Adrenal gland (tissue), 5 donors: ENCODE results near the gene GCSAM.

Source experiments
- POLR2A ChIP-seq, 2 donors: fragments of 450-650 bp; IDR thresholded peaks; one replicate each; pipeline ENCODE4 v1.6.1; 2017; ENCODE audit warnings: antibody characterized with exemption in 2 of 2, mild to moderate bottlenecking in 2 of 2, moderate library complexity in 1 of 2
- TF ChIP-seq, protein P1 (sequence below), 6 experiments: fragments of 450-650 bp in 4 of 6; fragments of 200-600 bp in 2 of 6; sonication (generic) in 1 of 6; IDR thresholded peaks; 1 replicate in 5 of 6; 2 replicates in 1 of 6; pipeline versions ENCODE4 v1.5.1 to v1.8.0; 2016 to 2021; ENCODE audit warnings: antibody characterized with exemption in 6 of 6, mild to moderate bottlenecking in 2 of 6, moderate library complexity in 1 of 6
- donor health status: DM: no; HTN: no; CAD: no.

DNA sequence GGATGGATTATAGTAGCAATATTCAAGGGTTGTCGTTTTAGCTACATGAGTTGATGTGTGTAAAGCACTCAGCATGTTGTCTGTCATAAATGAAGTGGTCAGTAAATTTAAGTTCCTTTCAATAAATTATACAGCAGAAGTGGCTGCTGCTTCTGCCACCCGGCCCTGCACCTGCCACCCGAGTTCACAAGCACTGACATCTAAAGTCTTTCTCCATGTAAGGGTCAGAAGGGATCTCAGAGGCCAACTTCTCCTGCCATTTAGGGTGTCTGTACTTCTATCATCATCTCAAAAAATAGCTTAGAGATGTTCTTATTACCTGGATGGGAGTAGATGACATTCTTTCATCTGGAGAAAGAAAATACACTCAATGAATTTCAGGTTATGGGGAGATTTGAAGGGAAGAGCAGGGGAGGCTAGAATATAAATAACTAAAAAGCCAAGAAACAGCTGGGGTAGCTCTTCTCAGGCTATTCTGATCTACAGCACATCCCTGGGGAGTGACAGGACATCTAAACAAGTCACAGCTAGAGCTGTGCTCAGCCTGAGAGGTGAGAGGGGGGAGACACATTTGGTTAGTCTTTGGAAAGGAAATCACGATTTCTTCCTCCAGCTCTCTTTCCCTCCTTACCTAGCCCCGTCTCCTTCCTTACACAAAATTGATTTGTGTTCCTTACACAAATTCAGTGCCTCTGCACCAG lies 8.0 kb downstream of the GCSAM start:
- TF ChIP-seq, protein P1, sequence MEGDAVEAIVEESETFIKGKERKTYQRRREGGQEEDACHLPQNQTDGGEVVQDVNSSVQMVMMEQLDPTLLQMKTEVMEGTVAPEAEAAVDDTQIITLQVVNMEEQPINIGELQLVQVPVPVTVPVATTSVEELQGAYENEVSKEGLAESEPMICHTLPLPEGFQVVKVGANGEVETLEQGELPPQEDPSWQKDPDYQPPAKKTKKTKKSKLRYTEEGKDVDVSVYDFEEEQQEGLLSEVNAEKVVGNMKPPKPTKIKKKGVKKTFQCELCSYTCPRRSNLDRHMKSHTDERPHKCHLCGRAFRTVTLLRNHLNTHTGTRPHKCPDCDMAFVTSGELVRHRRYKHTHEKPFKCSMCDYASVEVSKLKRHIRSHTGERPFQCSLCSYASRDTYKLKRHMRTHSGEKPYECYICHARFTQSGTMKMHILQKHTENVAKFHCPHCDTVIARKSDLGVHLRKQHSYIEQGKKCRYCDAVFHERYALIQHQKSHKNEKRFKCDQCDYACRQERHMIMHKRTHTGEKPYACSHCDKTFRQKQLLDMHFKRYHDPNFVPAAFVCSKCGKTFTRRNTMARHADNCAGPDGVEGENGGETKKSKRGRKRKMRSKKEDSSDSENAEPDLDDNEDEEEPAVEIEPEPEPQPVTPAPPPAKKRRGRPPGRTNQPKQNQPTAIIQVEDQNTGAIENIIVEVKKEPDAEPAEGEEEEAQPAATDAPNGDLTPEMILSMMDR (IDR thresholded peaks at IDR 0.05): no peak
- TF ChIP-seq POLR2A (IDR thresholded peaks at IDR 0.05): no peak
